Endothelial cell of umbilical vein (primary cell): ENCODE measurements around the gene CNKSR3.

Experiments
- EZH2 ChIP-seq: IDR thresholded peaks from 2 replicates; pipeline ENCODE4 v1.6.1; 2012; ENCODE audit warnings: borderline replicate concordance, low read depth, mild to moderate bottlenecking, moderate library complexity, low read length, inconsistent platforms; ENCODE audit not compliant: severe bottlenecking
- FOS ChIP-seq: IDR thresholded peaks from 2 replicates; pipeline ENCODE4 v1.6.1; 2011; ENCODE audit warnings: mild to moderate bottlenecking, low read length, moderate library complexity, borderline replicate concordance; ENCODE audit not compliant: insufficient read depth
- GATA2 ChIP-seq: IDR thresholded peaks from 2 replicates; pipeline ENCODE4 v1.7.0; 2011; ENCODE audit warnings: low read depth, mild to moderate bottlenecking, moderate library complexity, mixed read lengths, low read length; ENCODE audit not compliant: insufficient read length, insufficient read depth
- JUN ChIP-seq: IDR thresholded peaks from 2 replicates; pipeline ENCODE4 v1.6.1; 2011; ENCODE audit warnings: borderline replicate concordance, low read depth; ENCODE audit not compliant: insufficient read length, insufficient read depth
- POLR2A ChIP-seq: IDR thresholded peaks from 2 replicates; pipeline ENCODE4 v1.6.1; 2012; ENCODE audit warnings: low read depth, mild to moderate bottlenecking, control low read depth, low read length
- POLR2AphosphoS5 ChIP-seq: IDR thresholded peaks from 2 replicates; pipeline ENCODE4 v1.6.1; 2012; ENCODE audit warnings: low read depth, mild to moderate bottlenecking, control low read depth, low read length, moderate library complexity; ENCODE audit not compliant: insufficient read depth
- TF ChIP-seq, protein P1 (sequence below), 2 donors: IDR thresholded peaks; 1 replicate in 1 of 2; 2 replicates in 1 of 2; pipeline ENCODE4 v1.5.1; 2011; ENCODE audit warnings: low read length in 2 of 2, mild to moderate bottlenecking in 2 of 2, moderate library complexity in 2 of 2, control low read depth in 1 of 2, inconsistent platforms in 1 of 2, low read depth in 1 of 2; ENCODE audit not compliant: insufficient read depth in 1 of 2; ENCODE audit errors: extremely low read depth in 1 of 2
- TF ChIP-seq, protein P2 (sequence below): IDR thresholded peaks from 2 replicates; pipeline ENCODE4 v1.6.1; 2011; ENCODE audit not compliant: insufficient read depth, insufficient read length

DNA sequence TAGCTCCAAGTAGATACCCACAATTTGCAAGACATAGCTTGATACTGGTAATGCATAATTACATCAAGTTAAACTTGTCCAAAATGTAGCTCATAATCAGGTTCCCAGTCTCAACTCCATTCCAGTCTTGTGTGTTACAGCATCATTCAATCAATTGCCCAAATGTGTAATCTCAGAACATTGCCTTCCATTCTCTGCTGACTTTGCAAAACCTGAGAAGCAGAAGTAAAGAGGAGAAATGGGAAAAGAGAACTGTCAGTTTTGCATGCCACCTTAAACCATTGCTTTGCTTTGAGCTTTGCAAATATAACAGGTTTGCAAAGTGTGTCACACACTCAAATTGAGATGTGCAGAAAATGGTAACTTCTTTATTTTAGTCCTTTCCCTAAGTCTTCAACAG is 40.3 kb upstream of the CNKSR3 start:
- TF ChIP-seq POLR2AphosphoS5 = no peak
- TF ChIP-seq POLR2A = no peak
- TF ChIP-seq, protein P1, sequence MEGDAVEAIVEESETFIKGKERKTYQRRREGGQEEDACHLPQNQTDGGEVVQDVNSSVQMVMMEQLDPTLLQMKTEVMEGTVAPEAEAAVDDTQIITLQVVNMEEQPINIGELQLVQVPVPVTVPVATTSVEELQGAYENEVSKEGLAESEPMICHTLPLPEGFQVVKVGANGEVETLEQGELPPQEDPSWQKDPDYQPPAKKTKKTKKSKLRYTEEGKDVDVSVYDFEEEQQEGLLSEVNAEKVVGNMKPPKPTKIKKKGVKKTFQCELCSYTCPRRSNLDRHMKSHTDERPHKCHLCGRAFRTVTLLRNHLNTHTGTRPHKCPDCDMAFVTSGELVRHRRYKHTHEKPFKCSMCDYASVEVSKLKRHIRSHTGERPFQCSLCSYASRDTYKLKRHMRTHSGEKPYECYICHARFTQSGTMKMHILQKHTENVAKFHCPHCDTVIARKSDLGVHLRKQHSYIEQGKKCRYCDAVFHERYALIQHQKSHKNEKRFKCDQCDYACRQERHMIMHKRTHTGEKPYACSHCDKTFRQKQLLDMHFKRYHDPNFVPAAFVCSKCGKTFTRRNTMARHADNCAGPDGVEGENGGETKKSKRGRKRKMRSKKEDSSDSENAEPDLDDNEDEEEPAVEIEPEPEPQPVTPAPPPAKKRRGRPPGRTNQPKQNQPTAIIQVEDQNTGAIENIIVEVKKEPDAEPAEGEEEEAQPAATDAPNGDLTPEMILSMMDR (IDR thresholded peaks at IDR 0.05; ENCODE audit: extremely low read depth in 1 of 2, insufficient read depth in 1 of 2, low read depth in 1 of 2, low read length in 2 of 2) = no peak
- no peak for TF ChIP-seq EZH2
- TF ChIP-seq FOS = no peak
- TF ChIP-seq, protein P2, sequence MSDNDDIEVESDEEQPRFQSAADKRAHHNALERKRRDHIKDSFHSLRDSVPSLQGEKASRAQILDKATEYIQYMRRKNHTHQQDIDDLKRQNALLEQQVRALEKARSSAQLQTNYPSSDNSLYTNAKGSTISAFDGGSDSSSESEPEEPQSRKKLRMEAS = no peak
- TF ChIP-seq GATA2 = no peak
- TF ChIP-seq JUN = no peak
